SK-N-SH (cell line): ENCODE measurements around the gene MAMDC2. TPM values are rescaled to one million over a fixed set of nuclear protein-coding genes. Genes with fewer than 3 reads are reported as not detected.

ENCODE experiments used
- polyA plus RNA-seq, 3 experiments: library from polyadenylated mRNA; depleted of rRNA; stranded (reverse); fragments of >200 nt; gene quantifications; 2 replicates each; pipeline ENCODE4 v1.2.3, GENCODE V29; 2012
- small RNA-seq, 7 experiments: library from RNA; depleted of rRNA; stranded (forward); fragments of <200 nt; gene quantifications; one replicate each; pipeline ENCODE3, GENCODE V24; 2012

The MAMDC2 gene
- polyA plus RNA-seq, 1 of the 3 experiments (the other 2 are of a cell fraction) = not detected

Small RNA genes lying within 50 kb of the gene (small RNA-seq; reads per million reads assigned to genes)
- 0 to 66.4 (median 6.4) reads per million in 7 experiments for gene RNU2-5P

Other genes with a start within 250 kb of the MAMDC2 start
- not detected in 2 replicates for gene CFAP95, start 223.0 kb upstream of the MAMDC2 start, polyA plus RNA-seq (2012; rRNA removed)
- 5.3 and 7.5 TPM in 2 replicates for gene SMC5, start 215.1 kb downstream of the MAMDC2 start, polyA plus RNA-seq (2012; rRNA removed)